HG02678 (cell line): Measurements from ENCODE around the gene SEC24C.
"Not testable (repeated sequence)": the region's sequence is repeated elsewhere in the genome, so short reads cannot be mapped to it uniquely, and the experiment has no call there.

ENCODE experiments used
- ATAC-seq: cut with Tn5 transposase; IDR thresholded peaks from one replicate; pipeline ENCODE4 v1.9.1; 2021; ENCODE audit warnings: mild to moderate bottlenecking, moderate library complexity; ENCODE audit not compliant: unreplicated experiment

SEC24C gene

DNA sequence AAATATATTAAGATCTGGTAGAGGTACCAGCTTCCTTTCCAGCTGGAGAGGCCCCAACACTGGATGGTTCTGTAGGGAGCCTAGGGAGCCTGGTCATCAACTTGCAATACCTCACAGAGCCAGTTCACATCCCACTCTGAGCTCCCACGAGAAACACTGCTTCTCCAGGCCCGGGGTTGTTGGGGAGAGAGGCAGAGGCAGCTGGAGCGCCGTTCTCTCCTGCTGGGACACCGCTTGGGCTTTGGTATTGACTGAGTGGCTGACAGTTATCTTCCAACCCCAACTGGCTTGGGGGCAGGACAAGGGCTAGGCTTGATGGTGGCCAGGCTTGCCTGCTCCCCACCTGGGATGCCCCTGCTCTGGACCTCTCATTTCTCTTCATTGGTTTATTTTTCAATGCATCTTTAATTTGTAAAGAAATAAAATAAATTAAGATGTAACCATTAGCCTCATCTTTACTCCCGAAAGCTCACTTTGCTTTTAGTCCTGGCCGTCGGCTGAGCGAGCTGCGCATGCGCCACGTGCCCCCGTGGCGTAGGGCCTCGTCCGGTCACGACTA is 27.6 kb downstream of the SEC24C start:
- ATAC-seq, result no peak

DNA sequence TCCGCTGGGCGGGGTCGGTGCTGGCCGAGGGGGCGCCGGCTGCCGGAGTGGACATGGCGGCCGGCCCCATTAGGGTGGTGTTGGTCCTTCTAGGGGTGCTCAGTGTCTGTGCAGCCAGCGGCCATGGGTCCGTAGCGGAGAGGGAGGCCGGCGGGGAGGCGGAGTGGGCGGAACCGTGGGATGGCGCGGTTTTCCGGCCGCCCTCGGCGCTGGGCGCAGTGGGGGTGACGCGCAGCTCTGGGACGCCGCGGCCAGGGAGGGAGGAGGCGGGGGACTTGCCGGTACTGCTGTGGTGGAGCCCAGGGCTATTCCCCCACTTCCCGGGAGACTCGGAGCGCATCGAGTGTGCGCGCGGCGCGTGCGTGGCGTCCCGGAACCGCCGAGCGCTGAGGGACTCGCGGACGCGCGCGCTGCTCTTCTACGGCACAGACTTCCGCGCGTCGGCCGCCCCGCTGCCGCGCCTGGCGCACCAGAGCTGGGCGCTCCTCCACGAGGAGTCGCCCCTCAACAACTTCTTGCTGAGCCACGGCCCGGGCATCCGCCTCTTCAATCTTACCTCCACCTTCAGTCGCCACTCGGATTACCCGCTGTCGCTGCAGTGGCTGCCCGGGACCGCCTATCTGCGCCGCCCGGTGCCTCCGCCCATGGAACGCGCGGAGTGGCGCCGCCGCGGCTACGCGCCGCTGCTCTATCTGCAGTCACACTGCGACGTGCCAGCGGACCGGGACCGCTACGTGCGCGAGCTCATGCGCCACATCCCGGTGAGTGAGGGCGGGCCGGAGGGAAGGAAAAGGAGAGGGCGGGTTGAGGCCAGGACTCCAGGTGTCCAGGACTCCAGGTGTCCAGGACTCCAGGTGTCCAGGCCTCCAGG is 28.3 kb downstream of the SEC24C start:
- ATAC-seq, result peak; percentile 64

DNA sequence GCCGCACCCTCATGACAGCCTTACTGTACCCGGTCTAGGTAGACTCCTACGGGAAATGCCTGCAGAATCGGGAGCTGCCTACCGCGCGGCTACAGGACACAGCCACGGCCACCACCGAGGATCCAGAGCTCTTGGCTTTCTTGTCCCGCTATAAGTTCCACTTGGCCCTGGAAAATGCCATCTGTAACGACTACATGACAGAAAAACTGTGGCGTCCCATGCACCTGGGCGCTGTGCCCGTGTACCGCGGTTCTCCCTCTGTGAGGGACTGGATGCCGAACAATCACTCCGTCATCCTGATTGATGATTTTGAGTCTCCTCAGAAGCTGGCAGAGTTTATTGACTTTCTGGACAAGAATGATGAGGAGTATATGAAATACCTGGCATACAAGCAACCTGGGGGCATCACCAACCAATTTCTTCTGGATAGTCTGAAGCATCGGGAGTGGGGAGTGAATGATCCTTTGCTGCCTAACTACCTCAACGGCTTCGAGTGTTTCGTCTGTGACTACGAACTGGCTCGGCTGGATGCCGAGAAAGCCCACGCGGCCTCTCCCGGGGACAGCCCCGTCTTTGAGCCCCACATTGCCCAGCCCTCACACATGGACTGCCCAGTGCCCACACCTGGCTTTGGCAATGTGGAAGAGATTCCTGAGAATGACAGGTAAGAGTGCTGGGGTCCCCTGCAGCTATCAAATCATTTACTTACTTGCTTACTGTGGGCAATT is 29.1 kb downstream of the SEC24C start:
- ATAC-seq, result peak; percentile 8

DNA sequence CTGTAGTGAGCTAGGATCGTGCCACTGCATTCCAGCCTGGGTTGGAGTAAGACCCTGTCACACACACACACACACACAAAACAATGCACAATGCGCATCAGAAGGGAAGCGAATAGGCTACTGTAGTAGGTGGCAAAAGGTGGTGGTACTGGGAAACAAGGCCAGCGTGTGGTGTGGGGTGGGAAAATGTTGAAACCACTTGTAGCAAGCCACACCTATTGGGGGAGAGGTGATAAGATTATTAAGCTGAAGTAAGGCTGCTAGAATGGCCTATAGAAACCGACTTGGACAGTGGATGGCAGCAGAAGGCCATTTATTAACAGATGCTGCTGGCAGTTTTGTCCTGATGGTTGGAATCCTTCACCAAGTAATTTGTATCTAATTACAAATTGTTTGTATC is 30.5 kb downstream of the SEC24C start:
- ATAC-seq, result no peak

DNA sequence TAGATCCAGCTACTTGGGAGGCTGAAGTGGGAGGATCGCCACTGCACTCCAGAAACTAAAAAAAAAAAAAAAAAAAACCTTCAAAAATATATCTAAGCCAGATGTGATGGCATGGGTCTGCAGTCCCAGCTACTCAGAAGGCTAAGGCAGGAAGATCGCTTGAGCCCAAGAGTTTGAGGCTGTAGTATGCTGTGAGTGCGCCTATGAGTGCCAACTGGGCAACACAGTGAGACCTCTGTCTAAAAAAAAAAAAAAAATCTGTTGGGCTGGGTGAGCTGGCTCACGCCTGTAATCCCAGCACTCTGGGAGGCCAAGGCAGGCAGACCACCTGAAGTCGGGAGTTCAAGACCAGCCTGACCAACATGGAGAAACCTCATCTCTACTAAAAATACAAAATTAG is 34.8 kb downstream of the SEC24C start:
- ATAC-seq, result no peak

DNA sequence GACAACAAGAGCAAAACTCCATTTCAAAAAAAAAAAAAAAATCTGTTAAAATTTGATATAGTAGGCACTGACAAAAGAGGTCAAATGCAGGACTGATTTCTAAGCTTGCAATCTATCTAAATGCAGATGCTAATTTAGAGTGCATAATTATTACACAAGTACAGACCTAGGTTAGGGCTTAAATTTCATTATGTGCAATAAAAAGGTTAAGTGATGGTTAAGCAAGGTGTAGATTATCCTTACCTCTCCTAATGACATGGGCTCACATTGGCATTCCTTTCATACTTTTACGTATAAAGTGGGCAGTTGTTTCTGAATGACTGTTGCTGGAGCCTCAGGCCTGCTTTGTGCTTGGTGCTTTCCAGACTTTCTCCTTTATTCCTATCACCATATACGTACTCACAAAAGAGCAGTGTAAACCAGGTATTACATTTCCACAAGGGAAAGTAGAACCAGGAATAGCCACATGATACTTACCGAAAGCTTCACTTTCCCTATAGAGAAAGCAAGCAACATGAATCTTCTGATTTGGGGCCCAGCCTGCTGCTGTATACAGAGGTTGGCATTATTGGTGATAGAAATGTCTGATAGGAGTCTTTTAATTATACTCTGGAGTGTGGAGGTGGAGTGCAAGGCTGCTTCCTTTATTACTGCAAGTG is 35.5 kb downstream of the SEC24C start:
- ATAC-seq, result no peak

DNA sequence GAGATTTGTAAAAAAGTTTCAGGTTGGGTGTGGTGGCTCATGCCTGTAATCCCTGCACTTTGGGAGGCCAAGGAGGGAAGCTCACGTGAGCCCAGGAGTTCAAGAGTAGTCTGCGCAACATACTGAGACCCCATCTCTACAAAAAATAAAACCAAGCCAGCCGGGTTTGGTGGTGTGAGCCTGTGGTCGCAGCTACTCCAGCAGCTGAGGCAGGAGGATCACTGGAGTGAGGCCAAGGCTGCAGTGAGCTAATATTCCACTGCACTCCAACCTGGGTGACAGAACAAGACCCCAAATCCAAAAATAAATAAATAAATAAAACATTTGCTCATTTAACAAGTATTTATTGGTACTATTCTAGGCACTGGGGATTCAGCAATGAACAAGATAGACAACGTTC is 36.1 kb downstream of the SEC24C start:
- ATAC-seq, result no peak

DNA sequence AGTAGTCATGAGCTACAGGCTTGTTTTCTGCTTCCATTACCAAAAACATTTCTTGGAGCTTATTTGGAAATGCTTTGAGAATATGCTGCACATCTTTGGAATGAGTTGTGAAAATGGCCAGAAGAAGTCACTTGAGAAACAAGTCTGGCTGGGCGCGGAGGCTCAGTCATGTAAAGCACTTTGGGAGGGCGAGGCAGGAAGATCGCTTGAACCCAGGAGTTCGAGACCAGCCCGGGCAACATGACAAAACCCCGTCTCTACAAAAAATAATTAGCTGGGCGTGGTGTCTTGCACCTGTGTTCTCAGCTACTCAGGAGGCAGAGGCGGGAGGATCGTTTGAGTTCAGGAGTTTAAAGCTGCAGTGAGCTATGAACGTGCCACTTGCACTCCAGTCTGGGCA is 36.8 kb downstream of the SEC24C start:
- ATAC-seq, result no peak

DNA sequence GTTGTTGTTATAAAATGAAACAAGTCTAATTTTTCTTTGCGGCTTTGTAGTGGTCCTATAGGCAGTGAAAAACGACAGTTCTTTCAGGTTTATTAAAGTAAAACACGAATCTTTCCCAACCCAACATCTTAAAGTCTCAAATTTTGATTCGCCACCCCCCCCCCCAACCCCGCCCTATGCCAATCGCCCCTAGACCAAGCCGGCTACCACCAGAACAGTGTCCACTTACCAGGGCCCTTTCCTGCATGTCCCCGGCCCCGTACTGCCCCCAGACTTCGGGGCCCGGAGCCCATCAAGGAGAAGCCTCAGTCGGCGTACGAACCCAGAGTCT is 37.3 kb downstream of the SEC24C start:
- no peak for ATAC-seq

DNA sequence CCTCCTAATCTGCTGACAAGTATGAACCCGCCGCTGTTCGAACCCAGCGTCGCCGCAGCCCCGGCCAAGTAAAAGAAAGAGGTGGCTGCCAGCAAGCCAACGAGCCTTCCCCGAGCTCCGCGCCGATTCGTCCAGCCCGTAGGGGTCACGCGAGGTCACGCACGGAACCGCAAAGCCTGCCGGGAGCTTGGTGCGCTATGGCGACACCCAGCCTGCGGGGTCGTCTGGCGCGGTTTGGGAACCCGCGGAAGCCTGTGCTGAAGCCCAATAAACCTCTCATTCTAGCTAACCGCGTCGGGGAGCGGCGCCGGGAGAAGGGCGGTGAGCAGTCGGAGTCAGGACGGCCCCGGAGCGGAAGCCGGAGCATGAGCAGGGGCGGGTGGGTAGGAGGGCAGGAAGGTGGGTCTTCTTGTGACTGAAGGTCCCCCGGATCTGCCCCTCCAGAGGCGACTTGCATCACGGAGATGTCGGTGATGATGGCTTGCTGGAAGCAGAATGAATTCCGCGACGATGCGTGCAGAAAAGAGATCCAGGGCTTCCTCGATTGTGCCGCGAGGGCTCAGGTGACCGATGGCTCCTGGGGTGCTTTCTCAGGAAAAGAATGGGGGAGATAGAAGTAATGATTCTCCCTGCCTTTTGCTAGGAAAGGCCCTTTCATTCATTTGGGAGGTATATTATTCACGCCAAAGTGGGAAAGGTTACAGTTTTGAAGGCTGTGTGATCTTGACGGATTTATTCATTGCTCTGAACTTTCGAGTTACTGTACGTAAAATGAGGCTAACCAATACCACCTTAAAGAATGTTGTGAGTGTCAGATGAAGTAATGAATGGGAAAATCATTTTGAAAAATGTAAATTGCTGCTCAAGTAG is 37.9 kb downstream of the SEC24C start, which contains the start of gene CHCHD1:
TSS of gene CHCHD1 (plus strand) at position 170 of the 870 bp plus-strand sequence. CDS start at position 198, 28 bp downstream.
- ATAC-seq, result peak; percentile 63

DNA sequence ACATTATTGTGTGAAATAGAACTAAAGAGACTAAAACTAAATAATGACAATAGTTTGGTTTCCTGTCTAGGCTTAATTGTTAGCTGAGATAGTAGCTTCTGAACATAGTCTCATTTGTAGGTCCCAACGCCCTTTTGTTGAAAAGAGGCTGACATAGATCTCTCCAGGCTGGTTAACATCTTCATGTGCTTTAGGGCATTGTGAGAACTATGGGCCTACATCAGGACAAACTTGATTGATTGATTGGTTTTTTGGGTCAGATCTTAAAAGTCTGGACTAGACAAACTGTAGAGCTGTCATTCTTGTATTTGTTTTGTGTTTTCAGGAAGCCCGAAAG is 38.5 kb downstream of the SEC24C start:
- ATAC-seq, result no peak

DNA sequence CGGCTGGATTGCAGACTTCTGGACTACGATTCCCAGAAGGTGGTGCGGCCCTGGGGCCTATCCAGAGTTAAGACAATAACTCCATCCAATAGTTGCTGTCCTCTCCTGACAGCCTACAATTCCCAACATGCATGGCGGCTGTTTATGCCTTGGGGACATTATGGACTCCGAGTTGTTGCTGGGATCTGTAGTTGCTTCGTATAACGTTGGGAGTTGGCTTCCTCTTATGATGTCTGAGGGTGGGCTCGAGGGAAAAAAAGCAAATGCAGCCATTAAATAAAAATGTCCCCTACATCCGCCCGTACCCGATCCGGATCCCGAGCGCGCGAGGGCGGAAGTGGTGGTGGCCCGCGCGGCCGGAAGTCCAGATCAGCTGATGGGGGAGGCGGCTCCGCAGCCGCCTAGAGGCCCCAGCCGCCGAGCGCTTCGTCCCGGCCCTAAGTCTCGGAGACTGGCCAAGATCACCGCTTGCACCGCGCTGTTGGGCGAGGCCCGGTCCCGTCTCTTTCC is 41.1 kb downstream of the SEC24C start, which contains the start of gene ZSWIM8:
TSS of gene ZSWIM8 (plus strand) at position 396 of the 510 bp plus-strand sequence. CDS start 273 bp downstream, outside the sequence.
- peak; percentile 72 for ATAC-seq

DNA sequence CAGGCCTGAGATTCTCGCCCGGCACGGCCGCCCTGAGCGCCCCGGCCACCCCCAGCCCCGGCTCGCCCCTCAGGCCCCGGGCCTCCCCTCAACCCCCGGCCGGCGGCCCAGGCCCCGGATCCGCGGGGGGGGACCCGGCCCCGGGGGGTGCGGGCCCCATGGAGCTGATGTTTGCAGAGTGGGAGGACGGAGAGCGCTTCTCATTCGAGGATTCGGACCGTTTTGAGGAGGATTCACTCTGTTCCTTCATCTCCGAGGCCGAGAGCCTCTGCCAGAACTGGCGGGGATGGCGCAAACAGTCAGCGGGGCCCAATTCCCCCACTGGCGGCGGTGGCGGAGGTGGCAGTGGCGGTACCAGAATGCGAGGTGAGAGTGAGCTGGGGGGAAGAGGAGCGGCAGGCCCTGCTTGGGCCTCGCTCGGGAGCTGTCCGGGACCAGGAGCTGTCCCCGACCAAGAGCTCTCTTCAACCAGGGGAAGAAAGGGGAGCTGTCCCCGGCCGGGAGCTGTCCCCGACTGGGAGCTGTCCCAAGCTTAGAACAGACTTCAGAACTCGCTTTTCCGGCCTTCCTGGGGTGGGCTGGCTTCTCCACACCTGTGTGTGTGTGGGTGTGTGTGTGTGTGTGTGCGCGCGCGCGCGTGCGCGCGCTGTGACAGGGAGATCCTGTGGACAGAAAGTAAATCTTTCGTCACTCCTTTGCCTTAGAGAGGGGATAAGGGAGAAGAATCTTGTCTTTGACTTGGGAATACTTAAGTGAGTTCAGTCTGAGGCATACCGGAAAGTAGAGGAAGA is 41.7 kb downstream of the SEC24C start:
- ATAC-seq, result peak; percentile 17

DNA sequence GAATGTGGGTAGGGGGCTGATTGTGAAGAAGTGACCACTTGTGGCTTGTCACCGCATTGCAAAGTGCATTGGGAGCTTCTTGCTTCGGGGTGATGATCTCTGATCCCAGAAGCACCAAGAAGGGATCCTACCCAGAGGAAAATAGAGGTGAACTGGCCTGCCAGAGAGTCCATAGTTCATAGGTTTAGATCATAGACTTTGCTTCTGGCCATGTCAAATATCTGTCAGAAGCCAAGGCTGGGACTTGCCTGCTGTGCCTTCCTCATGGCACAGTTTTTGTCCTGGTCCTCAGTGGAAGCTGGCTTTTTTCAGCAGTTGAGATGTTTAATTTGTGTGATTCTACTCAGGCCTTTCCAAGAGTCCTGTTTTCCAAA is 42.3 kb downstream of the SEC24C start:
- no peak for ATAC-seq

DNA sequence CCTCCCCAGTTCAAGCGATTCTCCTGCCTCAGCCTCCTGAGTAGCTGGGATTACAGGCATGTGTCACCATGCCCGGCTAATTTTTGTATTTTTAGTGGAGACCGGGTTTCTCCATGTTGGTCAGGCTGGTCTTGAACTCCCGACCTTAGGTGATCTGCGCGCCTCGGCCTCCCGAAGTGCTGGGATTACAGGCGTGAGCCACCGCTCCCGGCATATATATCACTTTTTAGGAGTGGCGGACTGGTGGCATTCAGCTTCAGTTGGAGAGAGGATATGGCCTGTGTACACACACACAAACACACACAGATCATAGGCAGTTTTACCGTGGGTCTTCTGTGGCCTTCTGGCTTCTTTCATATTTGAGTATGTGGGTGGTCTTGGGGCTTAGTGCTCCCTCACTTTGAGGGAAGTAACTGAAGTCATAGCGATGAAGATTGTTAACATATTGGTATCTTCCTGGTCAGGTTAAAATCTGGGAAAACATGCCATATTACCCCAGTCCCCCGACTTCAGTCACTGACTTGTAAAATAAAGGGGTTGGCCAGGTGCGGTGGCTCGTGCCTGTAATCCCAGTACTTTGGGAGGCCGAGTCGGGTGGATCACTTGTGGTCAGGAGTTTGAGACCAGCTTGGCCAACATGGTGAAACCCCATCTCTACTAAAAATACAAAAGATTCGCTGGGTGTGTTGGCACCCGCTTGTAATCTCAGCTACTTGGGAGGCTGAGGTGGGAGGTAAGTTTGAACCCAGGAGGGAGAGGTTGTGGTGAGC is 43.0 kb downstream of the SEC24C start:
- ATAC-seq, result not testable (repeated sequence)

DNA sequence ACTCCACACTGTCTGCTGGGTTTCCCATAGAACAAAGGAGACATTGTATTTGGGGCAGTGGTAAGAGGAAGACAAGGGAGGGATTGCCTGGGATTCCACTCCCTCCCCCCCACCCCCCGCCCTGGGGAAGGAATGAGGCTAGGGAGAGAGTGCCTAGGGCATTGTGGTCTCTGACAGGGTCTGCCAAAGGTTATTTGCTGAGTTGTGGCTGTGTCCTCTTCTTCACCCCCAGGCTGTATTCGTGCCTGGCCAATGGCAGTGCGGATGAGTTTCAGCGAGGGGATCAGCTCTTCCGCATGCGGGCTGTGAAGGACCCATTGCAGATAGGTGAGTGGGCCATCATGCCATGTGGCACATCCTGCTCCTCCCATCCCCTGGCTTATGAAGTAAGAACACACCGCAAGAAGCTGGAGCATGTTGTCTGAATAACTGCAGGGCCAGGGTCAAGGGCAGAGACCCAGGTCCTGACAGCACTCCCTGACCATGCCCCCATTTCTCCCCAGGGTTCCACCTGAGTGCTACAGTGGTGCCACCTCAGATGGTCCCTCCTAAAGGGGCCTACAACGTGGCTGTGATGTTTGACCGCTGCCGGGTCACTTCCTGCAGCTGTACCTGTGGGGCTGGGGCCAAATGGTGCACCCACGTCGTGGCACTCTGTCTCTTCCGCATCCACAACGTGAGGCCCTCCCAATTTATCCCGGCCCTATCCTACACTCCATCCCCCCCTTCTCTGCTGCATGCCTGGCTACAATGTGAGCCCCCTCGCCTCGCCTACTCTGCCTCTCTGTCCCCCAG is 44.9 kb downstream of the SEC24C start:
- ATAC-seq, result no peak

DNA sequence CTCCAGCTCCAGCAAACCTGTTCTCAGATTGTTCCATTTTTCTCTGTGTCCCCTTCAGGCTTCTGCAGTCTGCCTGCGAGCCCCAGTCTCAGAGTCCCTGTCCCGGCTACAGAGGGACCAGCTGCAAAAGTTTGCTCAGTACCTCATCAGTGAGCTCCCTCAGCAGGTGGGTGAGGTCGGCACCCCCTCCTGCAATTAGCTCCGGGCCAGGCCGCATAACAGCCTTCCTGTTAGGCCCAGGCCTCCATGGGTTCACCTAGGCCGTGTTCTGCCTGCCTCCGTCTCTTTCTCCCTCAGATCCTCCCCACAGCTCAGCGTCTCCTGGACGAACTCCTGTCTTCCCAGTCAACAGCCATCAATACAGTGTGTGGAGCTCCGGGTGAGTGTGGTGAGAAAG is 45.5 kb downstream of the SEC24C start:
- no peak for ATAC-seq
